Neural cell (in vitro differentiated cells): ENCODE data around the gene AIF1L.

Experiments
- EP300 ChIP-seq: fragments of 450-650 bp; conservative IDR thresholded peaks from 2 replicates; pipeline ENCODE4 v1.6.1; 2014; ENCODE audit warnings: antibody characterized with exemption, mild to moderate bottlenecking, moderate library complexity; ENCODE audit not compliant: poor library complexity, severe bottlenecking
- POLR2AphosphoS5 ChIP-seq: IDR thresholded peaks from 2 replicates; pipeline ENCODE4 v1.6.1; 2012
- RAD21 ChIP-seq: fragments of 450-650 bp; conservative IDR thresholded peaks from 2 replicates; pipeline ENCODE4 v1.6.1; 2014; ENCODE audit warnings: antibody characterized with exemption, mild to moderate bottlenecking, moderate library complexity
- TAF1 ChIP-seq: IDR thresholded peaks from 2 replicates; pipeline ENCODE4 v1.6.1; 2012; ENCODE audit warnings: low read depth
- TF ChIP-seq, protein P1 (sequence below): fragments of 450-650 bp; IDR thresholded peaks from 2 replicates; pipeline ENCODE4 v1.5.1; 2014; ENCODE audit warnings: antibody characterized with exemption, mild to moderate bottlenecking, moderate library complexity; ENCODE audit not compliant: poor library complexity, severe bottlenecking
- TF ChIP-seq, protein P2 (sequence below): IDR thresholded peaks from 2 replicates; pipeline ENCODE4 v1.6.1; 2012; ENCODE audit warnings: borderline replicate concordance

DNA sequence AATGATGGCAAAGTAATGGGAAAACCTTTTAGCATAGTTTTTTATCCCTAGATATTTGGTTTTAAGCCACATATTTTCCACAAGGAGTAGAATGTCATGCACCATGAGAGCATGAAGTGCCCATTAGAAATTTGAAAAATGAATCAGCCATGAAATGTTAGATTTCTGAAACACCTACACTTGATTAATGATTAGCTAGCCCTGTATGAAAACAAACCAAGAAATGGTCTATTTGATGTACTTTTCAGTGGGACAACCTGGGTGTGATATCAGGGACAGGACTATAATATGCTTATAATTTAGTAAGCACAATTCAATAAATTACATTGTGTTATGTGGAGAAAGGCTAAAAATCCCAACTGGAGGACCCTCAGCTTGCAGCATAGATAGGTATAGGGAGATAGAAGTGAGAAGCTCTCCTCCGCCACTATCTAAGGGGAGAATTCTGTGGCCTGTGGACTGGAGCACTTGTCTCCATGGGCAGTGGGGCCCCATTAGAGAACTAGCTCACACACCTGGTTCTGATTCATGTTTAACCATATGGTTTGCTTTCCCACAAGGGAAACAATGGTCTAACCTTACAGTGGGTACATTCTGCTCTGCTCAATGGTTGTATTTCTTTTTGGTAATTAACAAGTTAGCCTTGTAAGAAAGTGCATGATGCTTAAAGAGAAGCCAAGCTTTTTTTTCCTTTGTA, 64.2 kb downstream of the AIF1L start:
- TF ChIP-seq, protein P1, sequence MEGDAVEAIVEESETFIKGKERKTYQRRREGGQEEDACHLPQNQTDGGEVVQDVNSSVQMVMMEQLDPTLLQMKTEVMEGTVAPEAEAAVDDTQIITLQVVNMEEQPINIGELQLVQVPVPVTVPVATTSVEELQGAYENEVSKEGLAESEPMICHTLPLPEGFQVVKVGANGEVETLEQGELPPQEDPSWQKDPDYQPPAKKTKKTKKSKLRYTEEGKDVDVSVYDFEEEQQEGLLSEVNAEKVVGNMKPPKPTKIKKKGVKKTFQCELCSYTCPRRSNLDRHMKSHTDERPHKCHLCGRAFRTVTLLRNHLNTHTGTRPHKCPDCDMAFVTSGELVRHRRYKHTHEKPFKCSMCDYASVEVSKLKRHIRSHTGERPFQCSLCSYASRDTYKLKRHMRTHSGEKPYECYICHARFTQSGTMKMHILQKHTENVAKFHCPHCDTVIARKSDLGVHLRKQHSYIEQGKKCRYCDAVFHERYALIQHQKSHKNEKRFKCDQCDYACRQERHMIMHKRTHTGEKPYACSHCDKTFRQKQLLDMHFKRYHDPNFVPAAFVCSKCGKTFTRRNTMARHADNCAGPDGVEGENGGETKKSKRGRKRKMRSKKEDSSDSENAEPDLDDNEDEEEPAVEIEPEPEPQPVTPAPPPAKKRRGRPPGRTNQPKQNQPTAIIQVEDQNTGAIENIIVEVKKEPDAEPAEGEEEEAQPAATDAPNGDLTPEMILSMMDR, result no peak
- TF ChIP-seq, protein P2, sequence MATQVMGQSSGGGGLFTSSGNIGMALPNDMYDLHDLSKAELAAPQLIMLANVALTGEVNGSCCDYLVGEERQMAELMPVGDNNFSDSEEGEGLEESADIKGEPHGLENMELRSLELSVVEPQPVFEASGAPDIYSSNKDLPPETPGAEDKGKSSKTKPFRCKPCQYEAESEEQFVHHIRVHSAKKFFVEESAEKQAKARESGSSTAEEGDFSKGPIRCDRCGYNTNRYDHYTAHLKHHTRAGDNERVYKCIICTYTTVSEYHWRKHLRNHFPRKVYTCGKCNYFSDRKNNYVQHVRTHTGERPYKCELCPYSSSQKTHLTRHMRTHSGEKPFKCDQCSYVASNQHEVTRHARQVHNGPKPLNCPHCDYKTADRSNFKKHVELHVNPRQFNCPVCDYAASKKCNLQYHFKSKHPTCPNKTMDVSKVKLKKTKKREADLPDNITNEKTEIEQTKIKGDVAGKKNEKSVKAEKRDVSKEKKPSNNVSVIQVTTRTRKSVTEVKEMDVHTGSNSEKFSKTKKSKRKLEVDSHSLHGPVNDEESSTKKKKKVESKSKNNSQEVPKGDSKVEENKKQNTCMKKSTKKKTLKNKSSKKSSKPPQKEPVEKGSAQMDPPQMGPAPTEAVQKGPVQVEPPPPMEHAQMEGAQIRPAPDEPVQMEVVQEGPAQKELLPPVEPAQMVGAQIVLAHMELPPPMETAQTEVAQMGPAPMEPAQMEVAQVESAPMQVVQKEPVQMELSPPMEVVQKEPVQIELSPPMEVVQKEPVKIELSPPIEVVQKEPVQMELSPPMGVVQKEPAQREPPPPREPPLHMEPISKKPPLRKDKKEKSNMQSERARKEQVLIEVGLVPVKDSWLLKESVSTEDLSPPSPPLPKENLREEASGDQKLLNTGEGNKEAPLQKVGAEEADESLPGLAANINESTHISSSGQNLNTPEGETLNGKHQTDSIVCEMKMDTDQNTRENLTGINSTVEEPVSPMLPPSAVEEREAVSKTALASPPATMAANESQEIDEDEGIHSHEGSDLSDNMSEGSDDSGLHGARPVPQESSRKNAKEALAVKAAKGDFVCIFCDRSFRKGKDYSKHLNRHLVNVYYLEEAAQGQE, result no peak
- no peak for TF ChIP-seq POLR2AphosphoS5
- TF ChIP-seq TAF1, result no peak
- no peak for TF ChIP-seq EP300
- TF ChIP-seq RAD21, result no peak
